Gastrocnemius medialis (tissue), 4 donors: ENCODE data around the gene SEC11C. TPM values are rescaled to one million over a fixed set of nuclear protein-coding genes. Genes with fewer than 3 reads are reported as not detected.

Experiments used
- ATAC-seq, 2 donors: fragments of 150-250 bp; one replicate each; pipeline ENCODE4 v1.9.1; 2016
- DNase-seq, 2 donors: peaks; one replicate each; pipeline ENCODE4 v3.0.0-alpha.2; 2019
- H3K27ac ChIP-seq, 4 donors: fragments of 200-600 bp; sonication (generic); 1 replicate in 1 of 4; 2 replicates in 3 of 4; pipeline ENCODE4 v1.5.1; 2016 to 2018; ENCODE audit warnings: mild to moderate bottlenecking in 2 of 4, moderate library complexity in 1 of 4
- H3K27me3 ChIP-seq, 3 donors: fragments of 200-600 bp; sonication (generic) in 2 of 3; 1 replicate in 1 of 3; 2 replicates in 2 of 3; pipeline versions ENCODE4 v1.5.1 to v1.6.0; 2016 to 2019; ENCODE audit warnings: mild to moderate bottlenecking in 1 of 3, moderate library complexity in 1 of 3
- H3K36me3 ChIP-seq, 2 donors: fragments of 200-600 bp; sonication (generic) in 1 of 2; one replicate each; pipeline ENCODE4 v1.5.1; 2017 to 2018
- H3K4me1 ChIP-seq, 2 donors: fragments of 200-600 bp; sonication (generic) in 1 of 2; one replicate each; pipeline ENCODE4 v1.5.1; 2016 to 2017; ENCODE audit warnings: mild to moderate bottlenecking in 2 of 2
- H3K4me3 ChIP-seq, 4 donors: fragments of 200-600 bp; sonication (generic) in 3 of 4; 1 replicate in 1 of 4; 2 replicates in 3 of 4; pipeline ENCODE4 v1.5.1; 2016 to 2019; ENCODE audit warnings: mild to moderate bottlenecking in 2 of 4
- H3K9me3 ChIP-seq, 3 donors: fragments of 200-600 bp; sonication (generic) in 2 of 3; 1 replicate in 1 of 3; 2 replicates in 2 of 3; pipeline ENCODE4 v1.5.1; 2016 to 2019
- CTCF ChIP-seq, 5 experiments: fragments of 450-650 bp in 3 of 5; fragments of 200-600 bp in 2 of 5; sonication (generic) in 2 of 5; IDR thresholded peaks in 4 of 5; conservative IDR thresholded peaks in 1 of 5; 1 replicate in 4 of 5; 2 replicates in 1 of 5; pipeline ENCODE4 v1.5.1; 2016 to 2019; ENCODE audit warnings: antibody characterized with exemption in 5 of 5, mild to moderate bottlenecking in 3 of 5, moderate library complexity in 3 of 5
- POLR2A ChIP-seq, 2 donors: fragments of 450-650 bp; IDR thresholded peaks; one replicate each; pipeline ENCODE4 v1.6.1; 2017; ENCODE audit warnings: antibody characterized with exemption in 2 of 2, mild to moderate bottlenecking in 2 of 2, moderate library complexity in 2 of 2
- in situ Hi-C, 4 donors: fragments of 200-750 bp; cut with MboI; loops; one replicate each; pipeline versions ENCODE4 v1.15.0 to v1.8.0; 2017; ENCODE audit warnings: low sequenced_read_pairs in 4 of 4
- intact Hi-C: fragments of 100-400 bp; cut with DNase I; formaldehyde crosslinking; loops from one replicate; pipeline ENCODE4 v1.15.1; 2023; ENCODE audit warnings: low total_unique reads
- total RNA-seq, 4 donors: library from RNA; depleted of rRNA; stranded (reverse); fragments of >200 nt; gene quantifications; one replicate each; pipeline versions ENCODE4 v1.1.0 to v1.2.3, GENCODE V29; 2016

Gene SEC11C
- total RNA-seq, 4 donors from 2014 or later = 7.7 to 17.1 (median 13.1) TPM

DNA sequence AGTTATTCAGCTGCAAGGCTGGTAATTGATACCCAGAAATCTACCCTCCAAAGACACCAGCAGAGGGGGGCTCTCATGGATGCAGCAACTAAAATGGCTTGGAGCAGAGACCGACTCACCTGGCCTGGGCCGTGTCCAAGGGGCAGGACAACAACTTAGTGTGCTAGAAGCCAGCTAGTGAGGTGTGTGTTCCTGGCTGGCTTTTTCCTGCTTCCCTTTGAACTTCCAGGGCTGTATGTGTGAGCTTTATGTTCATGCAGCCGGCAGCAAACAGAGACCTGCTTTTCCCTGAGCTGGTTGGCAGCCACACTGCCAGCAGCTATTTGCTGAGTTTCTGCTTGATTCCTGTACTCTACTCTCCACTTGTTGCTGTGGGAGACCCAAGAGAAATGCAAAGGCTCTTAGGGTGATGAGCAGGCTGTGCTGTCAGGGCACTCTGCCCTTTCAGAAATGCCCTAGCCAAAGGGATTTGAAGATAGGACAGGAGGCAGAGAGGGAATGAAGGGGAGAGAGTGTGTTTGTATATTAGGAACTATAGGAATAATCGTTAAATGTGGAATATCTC lies 56.6 kb downstream of the SEC11C start:
- Histone ChIP-seq H3K27ac (no peak overlapping the region), H3K9me3 (no peaks in the 10 kb centered on the region), H3K27me3 (peaks cover 0 to 3% (median 0%) of the 10 kb centered on the region in 3 donors), H3K36me3 (no peaks in the 10 kb centered on the region), H3K4me1 (no peaks in the 10 kb centered on the region), H3K4me3 (no peak overlapping the region)
- DNase-seq = no peak
- intact Hi-C loops = no loop called here
- in situ Hi-C loops = no loop called here
- TF ChIP-seq POLR2A (IDR thresholded peaks at IDR 0.05) (no peak), CTCF (IDR thresholded peaks at IDR 0.05 in 4 of 5, conservative IDR thresholded peaks at IDR 0.05 in 1 of 5) (no peak)
- ATAC-seq = no peak

- H3K27ac ChIP-seq = no peak overlapping the region
- intact Hi-C loops (no loop called here), in situ Hi-C loops (no loop called here)
- DNase-seq (no peak), ATAC-seq (no peak)
- peaks cover 0 to 3% (median 0%) of the 10 kb centered on the region in 3 donors for H3K27me3 ChIP-seq
- no peaks in the 10 kb centered on the region for H3K36me3 ChIP-seq
- TF ChIP-seq POLR2A (IDR thresholded peaks at IDR 0.05) (no peak), CTCF (IDR thresholded peaks at IDR 0.05 in 4 of 5, conservative IDR thresholded peaks at IDR 0.05 in 1 of 5) (no peak)
- H3K4me3 ChIP-seq = no peak overlapping the region
- no peaks in the 10 kb centered on the region for H3K9me3 ChIP-seq
- H3K4me1 ChIP-seq = no peaks in the 10 kb centered on the region
Observed at GRCh38 chr18:59197636-59198035, 58.0 kb downstream of the SEC11C start.

GRCh38 chr18:59198215-59198614 lies 58.5 kb downstream of the SEC11C start:
- H3K27ac ChIP-seq = no peak overlapping the region
- no peaks in the 10 kb centered on the region for H3K4me1 ChIP-seq
- H3K27me3 ChIP-seq = peaks cover 0 to 3% (median 0%) of the 10 kb centered on the region in 3 donors
- DNase-seq (no peak), ATAC-seq (no peak)
- TF ChIP-seq CTCF (IDR thresholded peaks at IDR 0.05 in 4 of 5, conservative IDR thresholded peaks at IDR 0.05 in 1 of 5) (no peak), POLR2A (IDR thresholded peaks at IDR 0.05) (no peak)
- no peaks in the 10 kb centered on the region for H3K36me3 ChIP-seq
- no peak overlapping the region for H3K4me3 ChIP-seq
- intact Hi-C loops (no loop called here), in situ Hi-C loops (no loop called here)
- no peaks in the 10 kb centered on the region for H3K9me3 ChIP-seq

- Histone ChIP-seq H3K36me3 (no peaks in the 10 kb centered on the region), H3K27me3 (peaks cover 0 to 3% (median 0%) of the 10 kb centered on the region in 3 donors), H3K27ac (no peak overlapping the region), H3K4me3 (no peak overlapping the region), H3K9me3 (no peaks in the 10 kb centered on the region), H3K4me1 (no peaks in the 10 kb centered on the region)
- in situ Hi-C loops (no loop called here), intact Hi-C loops (no loop called here)
- DNase-seq (no peak), ATAC-seq (no peak)
- TF ChIP-seq POLR2A (IDR thresholded peaks at IDR 0.05) (no peak), CTCF (IDR thresholded peaks at IDR 0.05 in 4 of 5, conservative IDR thresholded peaks at IDR 0.05 in 1 of 5) (no peak)
Observed at GRCh38 chr18:59200787-59201186, 61.1 kb downstream of the SEC11C start.
